ENCODE data around the gene ABHD15.

DNA sequence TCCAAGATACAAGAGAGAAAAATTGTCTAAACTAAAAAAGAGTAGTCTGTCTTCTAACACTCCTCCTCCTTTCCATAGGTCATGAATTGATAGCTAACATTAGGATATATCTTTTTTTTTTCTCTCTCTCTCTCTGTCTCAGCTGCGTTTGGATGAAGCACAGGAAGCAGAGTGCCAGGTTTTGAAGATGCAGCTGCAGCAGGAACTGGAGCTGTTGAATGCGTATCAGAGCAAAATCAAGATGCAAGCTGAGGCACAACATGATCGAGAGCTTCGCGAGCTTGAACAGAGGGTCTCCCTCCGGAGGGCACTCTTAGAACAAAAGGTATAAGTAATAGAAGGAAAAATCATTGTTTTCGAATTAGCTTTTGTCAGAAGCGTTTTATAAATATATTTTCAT lies 32.9 kb downstream of the ABHD15 start:
- no peak for TF ChIP-seq GATA2 (IDR thresholded peaks at IDR 0.05; ENCODE audit: low read depth, low read length)
- TF ChIP-seq GATA3 (IDR thresholded peaks at IDR 0.05; ENCODE audit: low read depth, low read length): no peak
